ENCODE results near the gene CNKSR3. TPM values are rescaled to one million over a fixed set of nuclear protein-coding genes. Genes with fewer than 3 reads are reported as not detected.

CNKSR3 gene
- total RNA-seq, 1 donor from 2014 or later: 9.5 TPM

DNA sequence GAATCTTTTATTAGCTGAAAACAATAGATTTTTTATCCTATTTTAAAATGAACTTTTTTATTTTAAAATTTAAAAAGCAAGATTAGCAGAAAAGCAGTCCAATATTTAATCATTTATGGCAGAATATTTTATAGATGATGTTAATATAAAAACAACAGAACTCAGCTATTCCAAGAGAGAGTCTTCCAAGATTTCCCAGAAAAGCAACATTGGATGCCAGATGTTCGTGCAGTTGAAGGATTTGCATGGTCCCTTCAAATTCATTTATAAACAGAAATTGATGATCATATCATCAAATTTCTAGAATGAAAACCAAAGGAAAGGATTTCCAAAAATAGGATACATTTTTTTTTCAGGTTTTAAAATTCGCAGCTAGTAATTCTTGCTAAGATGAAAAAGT is 25.4 kb upstream of the CNKSR3 start:
- intact Hi-C loops (cut with DNase I): no loop called here
- no peak for DNase-seq
- H3K9me3 ChIP-seq: no peaks in the 10 kb centered on the region
- no peaks in the 10 kb centered on the region for H3K4me1 ChIP-seq
- TF ChIP-seq, protein P1, sequence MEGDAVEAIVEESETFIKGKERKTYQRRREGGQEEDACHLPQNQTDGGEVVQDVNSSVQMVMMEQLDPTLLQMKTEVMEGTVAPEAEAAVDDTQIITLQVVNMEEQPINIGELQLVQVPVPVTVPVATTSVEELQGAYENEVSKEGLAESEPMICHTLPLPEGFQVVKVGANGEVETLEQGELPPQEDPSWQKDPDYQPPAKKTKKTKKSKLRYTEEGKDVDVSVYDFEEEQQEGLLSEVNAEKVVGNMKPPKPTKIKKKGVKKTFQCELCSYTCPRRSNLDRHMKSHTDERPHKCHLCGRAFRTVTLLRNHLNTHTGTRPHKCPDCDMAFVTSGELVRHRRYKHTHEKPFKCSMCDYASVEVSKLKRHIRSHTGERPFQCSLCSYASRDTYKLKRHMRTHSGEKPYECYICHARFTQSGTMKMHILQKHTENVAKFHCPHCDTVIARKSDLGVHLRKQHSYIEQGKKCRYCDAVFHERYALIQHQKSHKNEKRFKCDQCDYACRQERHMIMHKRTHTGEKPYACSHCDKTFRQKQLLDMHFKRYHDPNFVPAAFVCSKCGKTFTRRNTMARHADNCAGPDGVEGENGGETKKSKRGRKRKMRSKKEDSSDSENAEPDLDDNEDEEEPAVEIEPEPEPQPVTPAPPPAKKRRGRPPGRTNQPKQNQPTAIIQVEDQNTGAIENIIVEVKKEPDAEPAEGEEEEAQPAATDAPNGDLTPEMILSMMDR (IDR thresholded peaks at IDR 0.05): no peak
- H3K27me3 ChIP-seq (ENCODE audit: low read depth): no peaks in the 10 kb centered on the region
- H3K27ac ChIP-seq: no peak overlapping the region
- no peaks in the 10 kb centered on the region for H3K36me3 ChIP-seq
- H3K4me3 ChIP-seq: no peak overlapping the region
- no peak for ATAC-seq

DNA sequence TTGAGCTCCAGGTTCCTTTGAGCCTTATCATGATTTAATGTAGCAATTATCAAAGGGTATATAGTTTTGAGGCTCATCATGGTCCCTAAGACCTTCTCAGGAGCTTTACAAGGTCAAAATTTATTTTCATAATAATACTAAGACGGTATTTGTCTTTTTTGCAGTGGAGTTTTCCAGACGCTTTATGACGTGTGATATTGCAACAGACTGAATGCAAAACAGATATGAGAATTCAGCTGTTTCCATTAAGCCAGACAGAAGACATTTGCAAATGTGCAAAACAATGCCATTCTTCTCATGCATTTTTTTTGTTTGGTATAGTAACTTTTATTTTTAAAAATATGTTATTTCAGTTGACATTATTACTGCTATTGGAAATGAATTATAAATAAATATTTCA is 24.7 kb upstream of the CNKSR3 start:
- no peak for DNase-seq
- intact Hi-C loops (cut with DNase I): no loop called here
- ATAC-seq: no peak

DNA sequence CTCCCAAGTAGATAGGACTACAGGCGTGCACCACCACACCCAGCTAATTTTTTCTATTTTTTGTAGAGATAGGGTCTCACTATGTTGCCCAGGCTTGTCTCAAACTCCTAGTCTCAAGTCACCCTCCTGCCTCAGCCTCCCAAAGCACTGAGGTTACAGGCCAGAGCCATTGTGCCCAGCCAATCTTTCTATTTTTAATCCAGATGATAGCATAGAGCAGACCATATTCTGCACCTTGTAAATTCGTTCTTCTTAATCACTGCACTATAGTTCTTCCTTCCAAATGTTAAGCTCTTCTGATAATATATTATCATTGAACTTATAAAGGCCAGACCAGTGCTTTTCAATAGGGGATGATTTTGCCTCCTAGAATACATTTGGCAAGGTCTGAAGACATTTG is 24.0 kb upstream of the CNKSR3 start:
- DNase-seq: no peak

More for the DNA sequence above, 24.7 kb upstream of the CNKSR3 start:
- no peaks in the 10 kb centered on the region for H3K9me3 ChIP-seq
- TF ChIP-seq, protein P1 (IDR thresholded peaks at IDR 0.05): no peak
- no peak overlapping the region for H3K27ac ChIP-seq
- H3K4me3 ChIP-seq: no peak overlapping the region
- H3K36me3 ChIP-seq: no peaks in the 10 kb centered on the region
- no peaks in the 10 kb centered on the region for H3K4me1 ChIP-seq
- no peaks in the 10 kb centered on the region for H3K27me3 ChIP-seq (ENCODE audit: low read depth)

DNA sequence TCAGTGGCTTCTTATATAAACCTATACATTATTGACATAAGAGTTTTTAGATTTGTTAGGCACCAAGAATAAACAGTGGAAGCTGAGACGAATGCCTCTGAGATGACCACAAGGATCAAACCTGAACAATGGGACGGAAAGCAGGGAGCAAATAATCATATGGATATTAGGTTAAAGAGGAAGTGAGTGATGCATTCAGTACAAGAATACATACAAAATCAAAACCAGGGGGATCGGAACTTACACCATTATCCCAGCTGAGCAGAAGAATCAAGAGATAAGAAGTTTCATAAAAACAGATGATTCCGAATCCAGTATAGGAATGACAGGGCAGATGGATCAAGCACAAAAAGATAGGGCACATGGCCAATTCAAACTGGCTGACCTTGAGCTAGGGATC is 21.9 kb upstream of the CNKSR3 start:
- no peak for ATAC-seq
- H3K27me3 ChIP-seq (ENCODE audit: low read depth): no peaks in the 10 kb centered on the region
- TF ChIP-seq, protein P1 (IDR thresholded peaks at IDR 0.05): no peak
- intact Hi-C loops (cut with DNase I): no loop called here
- no peaks in the 10 kb centered on the region for H3K4me1 ChIP-seq
- H3K36me3 ChIP-seq: no peaks in the 10 kb centered on the region
- H3K9me3 ChIP-seq: no peaks in the 10 kb centered on the region
- no peak for DNase-seq
- H3K27ac ChIP-seq: no peak overlapping the region
- H3K4me3 ChIP-seq: no peak overlapping the region

More for the DNA sequence above, 24.0 kb upstream of the CNKSR3 start:
- intact Hi-C loops (cut with DNase I): no loop called here
- Histone ChIP-seq H3K4me1 (no peaks in the 10 kb centered on the region), H3K27ac (no peak overlapping the region), H3K27me3 (ENCODE audit: low read depth) (no peaks in the 10 kb centered on the region), H3K36me3 (no peaks in the 10 kb centered on the region), H3K9me3 (no peaks in the 10 kb centered on the region), H3K4me3 (no peak overlapping the region)
- ATAC-seq: no peak
- TF ChIP-seq, protein P1 (IDR thresholded peaks at IDR 0.05): no peak

DNA sequence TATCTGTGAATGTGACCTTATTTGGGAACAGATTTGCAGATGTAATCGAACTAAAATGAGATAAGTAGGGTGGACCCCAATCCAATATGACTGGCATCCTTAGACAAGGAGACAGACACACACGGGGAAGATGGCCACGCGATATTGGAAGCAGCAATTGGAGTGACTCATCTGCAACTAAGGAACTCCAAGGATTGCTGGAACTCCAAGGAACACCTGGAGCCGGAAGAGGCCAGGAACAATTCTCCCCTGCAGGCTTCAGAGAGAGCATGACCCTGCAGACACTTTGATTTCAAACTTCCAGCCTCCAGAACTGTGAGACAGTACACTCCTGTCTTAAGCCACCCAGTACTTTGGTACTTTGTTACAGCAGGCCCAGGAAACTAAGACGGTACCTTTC is 19.5 kb upstream of the CNKSR3 start:
- no peak overlapping the region for H3K27ac ChIP-seq
- TF ChIP-seq, protein P1 (IDR thresholded peaks at IDR 0.05): no peak
- DNase-seq (no peak), ATAC-seq (no peak)
- H3K4me1 ChIP-seq: no peaks in the 10 kb centered on the region
- no peaks in the 10 kb centered on the region for H3K9me3 ChIP-seq
- H3K36me3 ChIP-seq: no peaks in the 10 kb centered on the region
- no peaks in the 10 kb centered on the region for H3K27me3 ChIP-seq (ENCODE audit: low read depth)
- no peak overlapping the region for H3K4me3 ChIP-seq
- intact Hi-C loops (cut with DNase I): no loop called here

All from lower lobe of right lung (tissue), 2 donors.